Vagina (tissue), 2 donors: Measurements from ENCODE around the gene PDCL2. TPM values are rescaled to one million over a fixed set of nuclear protein-coding genes. Genes with fewer than 3 reads are reported as not detected.

Source experiments
- DNase-seq, 2 donors: peaks; one replicate each; pipeline ENCODE4 v3.0.0-alpha.2; 2017; ENCODE audit errors: extremely low spot score in 2 of 2
- H3K27ac ChIP-seq: fragments of 200-600 bp; sonication (generic); one replicate; pipeline ENCODE4 v1.5.1; 2019
- H3K27me3 ChIP-seq: fragments of 200-600 bp; sonication (generic); one replicate; pipeline ENCODE4 v1.5.1; 2019
- H3K36me3 ChIP-seq, 2 donors: fragments of 200-600 bp; sonication (generic); one replicate each; pipeline ENCODE4 v1.5.1; 2017 to 2019
- H3K4me1 ChIP-seq: fragments of 200-600 bp; sonication (generic); one replicate; pipeline ENCODE4 v1.5.1; 2019
- H3K4me3 ChIP-seq, 2 donors: fragments of 200-600 bp; sonication (generic); 1 replicate in 1 of 2; 2 replicates in 1 of 2; pipeline ENCODE4 v1.5.1; 2016 to 2019
- H3K9me3 ChIP-seq: fragments of 200-600 bp; sonication (generic); one replicate; pipeline ENCODE4 v1.5.1; 2019
- CTCF ChIP-seq, 3 experiments: fragments of 450-650 bp in 2 of 3; fragments of 200-600 bp in 1 of 3; sonication (generic) in 1 of 3; IDR thresholded peaks; one replicate each; pipeline ENCODE4 v1.5.1; 2017 to 2019; ENCODE audit warnings: antibody characterized with exemption in 3 of 3, mild to moderate bottlenecking in 2 of 3, moderate library complexity in 2 of 3
- POLR2A ChIP-seq, 2 donors: fragments of 450-650 bp; IDR thresholded peaks; one replicate each; pipeline ENCODE4 v1.6.1; 2017; ENCODE audit warnings: antibody characterized with exemption in 2 of 2, mild to moderate bottlenecking in 2 of 2, moderate library complexity in 2 of 2
- POLR2AphosphoS5 ChIP-seq, 2 donors: sonication (generic); formaldehyde crosslinking; IDR thresholded peaks; one replicate each; pipeline ENCODE4 v1.9.0; 2017; ENCODE audit warnings: antibody characterized with exemption in 2 of 2, mild to moderate bottlenecking in 2 of 2, low read depth in 1 of 2; ENCODE audit not compliant: insufficient read depth in 1 of 2
- intact Hi-C: fragments of 100-400 bp; cut with DNase I; formaldehyde crosslinking; loops from one replicate; pipeline ENCODE4 v1.15.1; 2023
- total RNA-seq: library from RNA; depleted of rRNA; stranded (reverse); fragments of >200 nt; gene quantifications from one replicate; pipeline ENCODE4 v1.2.3, GENCODE V29; 2016

PDCL2 gene
- total RNA-seq, 1 donor from 2014 or later = not detected

GRCh38 chr4:55524844-55525571 is 67.0 kb downstream of the PDCL2 start:
- Histone ChIP-seq H3K36me3 (no peaks in the 10 kb centered on the region), H3K4me1 (no peaks in the 10 kb centered on the region), H3K9me3 (no peaks in the 10 kb centered on the region), H3K27me3 (no peaks in the 10 kb centered on the region), H3K27ac (no peak overlapping the region), H3K4me3 (no peak overlapping the region)
- TF ChIP-seq POLR2A (IDR thresholded peaks at IDR 0.05) (no peak), POLR2AphosphoS5 (IDR thresholded peaks at IDR 0.05; ENCODE audit: insufficient read depth in 1 of 2, low read depth in 1 of 2) (no peak), CTCF (IDR thresholded peaks at IDR 0.05) (no peak)
- DNase-seq = no peak
- intact Hi-C loops = no loop called here

DNA sequence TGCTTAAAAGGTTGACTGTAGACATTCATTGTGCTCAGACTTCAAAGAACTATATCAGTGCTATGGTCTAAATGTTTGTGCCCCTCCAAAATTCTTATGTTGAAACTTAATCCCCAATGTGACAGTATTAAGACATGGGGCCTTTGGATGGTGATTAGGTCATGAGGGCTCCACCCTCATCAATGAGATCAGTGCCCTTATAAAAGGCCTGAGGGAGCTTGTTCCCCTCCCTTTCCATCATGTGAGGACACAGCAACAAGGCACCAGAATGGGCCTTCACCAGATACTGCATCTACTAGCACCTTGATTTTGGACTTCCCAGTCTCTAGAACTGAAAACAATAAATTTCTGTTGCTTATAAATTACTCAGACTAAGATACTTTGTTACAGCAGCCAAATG is 73.6 kb downstream of the PDCL2 start:
- TF ChIP-seq POLR2AphosphoS5 (IDR thresholded peaks at IDR 0.05; ENCODE audit: insufficient read depth in 1 of 2, low read depth in 1 of 2) (no peak), CTCF (IDR thresholded peaks at IDR 0.05) (no peak), POLR2A (IDR thresholded peaks at IDR 0.05) (no peak)
- DNase-seq = no peak
- H3K27me3 ChIP-seq = no peaks in the 10 kb centered on the region
- H3K9me3 ChIP-seq = no peaks in the 10 kb centered on the region
- H3K27ac ChIP-seq = no peak overlapping the region
- intact Hi-C loops = no loop called here
- H3K36me3 ChIP-seq = no peaks in the 10 kb centered on the region
- H3K4me1 ChIP-seq = no peaks in the 10 kb centered on the region
- H3K4me3 ChIP-seq = no peak overlapping the region

GRCh38 chr4:55517526-55518229 is 74.4 kb downstream of the PDCL2 start:
- no peak overlapping the region for H3K4me3 ChIP-seq
- H3K9me3 ChIP-seq = no peaks in the 10 kb centered on the region
- no peaks in the 10 kb centered on the region for H3K36me3 ChIP-seq
- no peak overlapping the region for H3K27ac ChIP-seq
- no peak for TF ChIP-seq CTCF (IDR thresholded peaks at IDR 0.05)
- no peaks in the 10 kb centered on the region for H3K4me1 ChIP-seq
- no peak for DNase-seq
- no peaks in the 10 kb centered on the region for H3K27me3 ChIP-seq
- intact Hi-C loops = no loop called here

DNA sequence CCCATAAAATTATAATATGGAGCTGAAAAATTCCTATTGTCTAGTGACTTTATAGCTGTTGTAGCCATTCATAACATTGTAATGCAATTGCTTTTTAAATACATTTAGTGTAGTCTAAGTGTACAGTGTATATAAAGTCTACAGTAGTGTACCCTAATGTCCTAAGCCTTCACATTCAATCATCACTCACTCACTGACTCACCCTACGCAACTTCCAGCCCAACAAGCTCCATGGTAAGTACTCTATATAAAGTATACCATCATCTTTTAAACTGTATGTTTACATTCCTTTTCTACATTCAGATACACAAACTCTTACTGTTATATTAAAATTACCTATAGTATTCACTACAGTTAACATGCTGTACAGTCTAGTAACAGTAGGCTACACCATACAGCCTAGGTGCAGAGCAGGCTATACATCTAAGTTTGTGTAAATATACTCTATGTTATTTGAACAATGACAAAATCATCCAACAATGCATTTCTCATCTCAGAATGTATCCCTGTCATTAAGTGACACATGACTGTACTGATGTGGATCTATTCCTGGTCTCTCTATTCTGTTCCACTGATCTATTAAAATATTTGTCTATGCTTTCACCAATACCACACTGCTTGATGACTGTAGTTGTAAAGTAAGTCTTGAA is 79.0 kb downstream of the PDCL2 start:
- Histone ChIP-seq H3K9me3 (no peaks in the 10 kb centered on the region), H3K27ac (no peak overlapping the region), H3K4me1 (no peaks in the 10 kb centered on the region), H3K36me3 (peaks cover 0 to 11% of the 10 kb centered on the region in 2 donors), H3K4me3 (no peak overlapping the region), H3K27me3 (no peaks in the 10 kb centered on the region)
- intact Hi-C loops = no loop called here
- TF ChIP-seq POLR2A (IDR thresholded peaks at IDR 0.05) (no peak), POLR2AphosphoS5 (IDR thresholded peaks at IDR 0.05; ENCODE audit: insufficient read depth in 1 of 2, low read depth in 1 of 2) (no peak), CTCF (IDR thresholded peaks at IDR 0.05) (no peak)
- DNase-seq = no peak

DNA sequence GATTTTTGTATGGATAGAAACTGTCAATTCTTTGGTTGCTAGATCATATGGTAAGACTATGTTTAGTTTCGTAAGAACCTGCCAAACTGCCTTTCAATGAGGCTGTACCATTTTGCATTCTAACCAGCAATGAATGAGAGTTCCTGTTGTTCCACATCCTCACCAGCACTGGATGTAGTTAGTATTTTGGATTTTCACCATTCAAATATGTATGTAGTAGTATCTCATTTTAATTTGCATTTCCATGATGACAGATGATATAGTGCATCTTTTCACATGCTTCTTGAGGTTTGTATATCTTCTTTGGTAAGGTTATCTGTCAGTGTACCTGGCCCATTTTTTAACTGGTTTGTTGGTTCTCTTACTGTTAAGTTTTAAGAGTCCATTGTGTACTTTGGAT is 80.0 kb downstream of the PDCL2 start:
- intact Hi-C loops = no loop called here
- H3K27ac ChIP-seq = no peak overlapping the region
- DNase-seq = no peak

More for the DNA sequence above, 80.0 kb downstream of the PDCL2 start:
- H3K4me3 ChIP-seq = no peak overlapping the region
- peaks cover 0 to 13% of the 10 kb centered on the region in 2 donors for H3K36me3 ChIP-seq
- no peaks in the 10 kb centered on the region for H3K9me3 ChIP-seq
- H3K27me3 ChIP-seq = no peaks in the 10 kb centered on the region
- no peak for TF ChIP-seq CTCF (IDR thresholded peaks at IDR 0.05)
- no peak for TF ChIP-seq POLR2AphosphoS5 (IDR thresholded peaks at IDR 0.05; ENCODE audit: insufficient read depth in 1 of 2, low read depth in 1 of 2)
- no peak for TF ChIP-seq POLR2A (IDR thresholded peaks at IDR 0.05)
- H3K4me1 ChIP-seq = no peaks in the 10 kb centered on the region
